HEK293T (cell line): ENCODE measurements around the gene CENPT.
"Not testable (repeated sequence)": the region's sequence is repeated elsewhere in the genome, so short reads cannot be mapped to it uniquely, and the experiment has no call there.

Experiments used
- CTCF ChIA-PET: fragments of 350-600 bp; formaldehyde crosslinking; extraction: SDS; loops from one replicate; lab custom pipeline; 2021; ENCODE audit warnings: antibody characterized with exemption, inconsistent platforms; lab: Yijun Ruan, JAX
- POLR2A ChIA-PET: fragments of 350-600 bp; formaldehyde crosslinking; extraction: SDS; loops from one replicate; lab custom pipeline; 2020; ENCODE audit warnings: antibody characterized with exemption, inconsistent platforms; lab: Yijun Ruan, JAX
- DNase-seq: peaks from one replicate; pipeline ENCODE4 v3.0.0; 2012; ENCODE audit warnings: mixed read lengths; ENCODE audit errors: extremely low spot score
- ARNT ChIP-seq: fragments of 450-650 bp; IDR thresholded peaks from 2 replicates; pipeline ENCODE4 v1.6.1; 2017; ENCODE audit warnings: mild to moderate bottlenecking
- BHLHE40 ChIP-seq: fragments of 450-650 bp; IDR thresholded peaks from 2 replicates; pipeline ENCODE4 v1.6.1; 2016; ENCODE audit warnings: mild to moderate bottlenecking, moderate library complexity, borderline replicate concordance
- CTBP1 ChIP-seq: fragments of 450-650 bp; IDR thresholded peaks from 2 replicates; pipeline ENCODE4 v1.6.1; 2016; ENCODE audit warnings: borderline replicate concordance
- ELF4 ChIP-seq: fragments of 450-650 bp; IDR thresholded peaks from 2 replicates; pipeline ENCODE4 v1.6.1; 2017; ENCODE audit warnings: antibody characterized with exemption
- FOXA1 ChIP-seq: fragments of 450-650 bp; IDR thresholded peaks from 2 replicates; pipeline ENCODE4 v1.6.1; 2016; ENCODE audit warnings: mild to moderate bottlenecking
- FOXK2 ChIP-seq: fragments of 450-650 bp; IDR thresholded peaks from 2 replicates; pipeline ENCODE4 v1.6.1; 2016; ENCODE audit warnings: mild to moderate bottlenecking
- FOXM1 ChIP-seq: fragments of 450-650 bp; IDR thresholded peaks from 2 replicates; pipeline ENCODE4 v1.6.1; 2017; ENCODE audit warnings: mild to moderate bottlenecking, borderline replicate concordance
- HDGF ChIP-seq: fragments of 450-650 bp; IDR thresholded peaks from 2 replicates; pipeline ENCODE4 v1.6.1; 2017; ENCODE audit warnings: antibody characterized with exemption, borderline replicate concordance
- L3MBTL2 ChIP-seq: fragments of 450-650 bp; conservative IDR thresholded peaks from 2 replicates; pipeline ENCODE4 v1.6.1; 2016; ENCODE audit warnings: mild to moderate bottlenecking
- LEF1 ChIP-seq: fragments of 450-650 bp; IDR thresholded peaks from 2 replicates; pipeline ENCODE4 v1.6.1; 2017; ENCODE audit warnings: mild to moderate bottlenecking, borderline replicate concordance
- NFRKB ChIP-seq: fragments of 450-650 bp; IDR thresholded peaks from 2 replicates; pipeline ENCODE4 v1.6.1; 2016; ENCODE audit warnings: mild to moderate bottlenecking, moderate library complexity
- SP1 ChIP-seq: fragments of 450-650 bp; IDR thresholded peaks from 2 replicates; pipeline ENCODE4 v1.6.1; 2017
- SUZ12 ChIP-seq: fragments of 450-650 bp; IDR thresholded peaks from 2 replicates; pipeline ENCODE4 v1.6.1; 2016; ENCODE audit warnings: mild to moderate bottlenecking
- TARDBP ChIP-seq: fragments of 450-650 bp; IDR thresholded peaks from 2 replicates; pipeline ENCODE4 v1.6.1; 2016
- ZNF384 ChIP-seq: fragments of 450-650 bp; IDR thresholded peaks from 2 replicates; pipeline ENCODE4 v1.6.1; 2016
- TF ChIP-seq, protein P1 (sequence below): fragments of 450-650 bp; IDR thresholded peaks from 2 replicates; pipeline ENCODE4 v1.6.1; 2016

CENPT gene

DNA sequence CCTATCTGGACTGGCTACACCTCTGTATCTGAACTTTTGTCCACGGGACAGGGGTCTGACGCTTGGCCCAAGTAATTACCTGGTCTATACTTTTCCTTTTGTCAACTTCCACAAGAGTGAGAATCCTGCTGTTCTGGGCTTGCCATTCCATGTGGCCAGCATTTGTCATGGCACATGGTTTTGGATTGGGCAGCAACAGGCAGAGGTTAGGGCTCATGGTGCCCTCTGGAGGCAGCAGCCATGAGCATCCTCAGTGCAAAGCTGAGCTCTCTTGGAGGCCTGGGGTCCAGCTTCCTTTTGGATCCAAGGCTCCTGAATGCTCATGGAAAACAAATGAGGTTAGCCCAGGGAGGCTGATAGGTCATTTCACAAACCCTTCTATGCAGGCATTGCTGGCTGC lies 17.8 kb upstream of the CENPT start:
- CTCF ChIA-PET = interaction anchor here (0.6 to 1.3 kb wide), 5 partner anchors 19 to 203 kb away, joined by 3 to 9 read pairs (median 4); partner anchors contain the start of gene NRN1L
- POLR2A ChIA-PET = interaction anchor here (0.6 to 1.4 kb wide), 4 partner anchors 19 to 63 kb away, joined by 3 to 5 read pairs (median 4); no protein-coding TSS in a partner anchor
- TF ChIP-seq ZNF384 = no peak
- DNase-seq = peak; percentile 42

DNA sequence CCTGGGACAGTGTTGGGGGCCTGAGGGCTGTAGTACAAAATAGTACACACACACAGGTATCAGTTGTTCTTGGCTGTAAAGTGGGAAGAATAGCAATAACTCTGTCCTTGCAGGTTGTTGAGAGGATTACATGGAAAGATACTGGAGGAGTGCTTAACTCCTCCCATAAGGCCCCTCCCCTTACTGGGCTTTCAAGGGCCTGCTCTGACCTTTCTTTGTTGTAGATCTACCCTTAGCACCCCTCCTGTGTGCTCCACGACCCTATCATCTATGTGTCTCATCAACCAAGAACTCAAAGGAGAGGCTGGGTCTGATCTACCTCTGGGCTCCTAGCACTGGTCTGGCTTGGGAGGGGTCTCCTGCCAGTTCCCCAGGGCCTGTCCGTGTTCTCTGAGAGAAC lies 17.1 kb upstream of the CENPT start:
- TF ChIP-seq CTBP1 (no peak), ZNF384 (no peak), ARNT (no peak), TARDBP (no peak), SP1 (no peak), LEF1 (no peak), FOXK2 (no peak)
- TF ChIP-seq, protein P1, sequence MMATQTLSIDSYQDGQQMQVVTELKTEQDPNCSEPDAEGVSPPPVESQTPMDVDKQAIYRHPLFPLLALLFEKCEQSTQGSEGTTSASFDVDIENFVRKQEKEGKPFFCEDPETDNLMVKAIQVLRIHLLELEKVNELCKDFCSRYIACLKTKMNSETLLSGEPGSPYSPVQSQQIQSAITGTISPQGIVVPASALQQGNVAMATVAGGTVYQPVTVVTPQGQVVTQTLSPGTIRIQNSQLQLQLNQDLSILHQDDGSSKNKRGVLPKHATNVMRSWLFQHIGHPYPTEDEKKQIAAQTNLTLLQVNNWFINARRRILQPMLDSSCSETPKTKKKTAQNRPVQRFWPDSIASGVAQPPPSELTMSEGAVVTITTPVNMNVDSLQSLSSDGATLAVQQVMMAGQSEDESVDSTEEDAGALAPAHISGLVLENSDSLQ = no peak
- POLR2A ChIA-PET = interaction anchor here (0.9 to 1.4 kb wide), 3 partner anchors 18 to 24 kb away, joined by 3 to 5 read pairs (median 4); no protein-coding TSS in a partner anchor
- no peak for DNase-seq
- CTCF ChIA-PET = interaction anchor here (1.3 to 3.2 kb wide), 2 partner anchors 45 to 48 kb away, joined by 7 to 12 read pairs; no protein-coding TSS in a partner anchor

DNA sequence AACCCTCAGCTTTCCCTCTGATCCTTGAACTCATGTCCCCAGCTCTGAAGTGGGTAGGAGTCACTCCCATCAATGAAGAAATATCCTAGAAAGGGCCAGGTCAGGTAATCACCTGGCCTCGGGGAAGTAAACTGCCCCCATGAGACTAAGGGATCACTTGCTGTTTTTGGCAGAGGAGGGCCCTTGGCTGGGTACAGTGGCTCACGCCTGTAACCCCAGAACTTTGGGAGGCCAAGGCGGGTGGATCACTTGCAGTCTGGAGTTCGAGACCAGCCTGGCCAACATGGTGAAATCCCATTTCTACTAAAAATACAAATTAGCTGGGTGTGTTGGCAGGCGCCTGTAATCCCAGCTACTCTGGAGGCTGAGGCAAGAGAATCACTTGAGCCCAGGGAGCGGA lies 16.6 kb upstream of the CENPT start:
- POLR2A ChIA-PET = interaction anchor here (1.3 to 1.6 kb wide), 2 partner anchors 9 to 19 kb away, joined by 4 to 5 read pairs; partner anchors contain the start of gene EDC4
- not testable (repeated sequence) for DNase-seq
- CTCF ChIA-PET = interaction anchor here (0.6 to 3.2 kb wide), 2 partner anchors 48 to 343 kb away, joined by 4 to 12 read pairs; no protein-coding TSS in a partner anchor

DNA sequence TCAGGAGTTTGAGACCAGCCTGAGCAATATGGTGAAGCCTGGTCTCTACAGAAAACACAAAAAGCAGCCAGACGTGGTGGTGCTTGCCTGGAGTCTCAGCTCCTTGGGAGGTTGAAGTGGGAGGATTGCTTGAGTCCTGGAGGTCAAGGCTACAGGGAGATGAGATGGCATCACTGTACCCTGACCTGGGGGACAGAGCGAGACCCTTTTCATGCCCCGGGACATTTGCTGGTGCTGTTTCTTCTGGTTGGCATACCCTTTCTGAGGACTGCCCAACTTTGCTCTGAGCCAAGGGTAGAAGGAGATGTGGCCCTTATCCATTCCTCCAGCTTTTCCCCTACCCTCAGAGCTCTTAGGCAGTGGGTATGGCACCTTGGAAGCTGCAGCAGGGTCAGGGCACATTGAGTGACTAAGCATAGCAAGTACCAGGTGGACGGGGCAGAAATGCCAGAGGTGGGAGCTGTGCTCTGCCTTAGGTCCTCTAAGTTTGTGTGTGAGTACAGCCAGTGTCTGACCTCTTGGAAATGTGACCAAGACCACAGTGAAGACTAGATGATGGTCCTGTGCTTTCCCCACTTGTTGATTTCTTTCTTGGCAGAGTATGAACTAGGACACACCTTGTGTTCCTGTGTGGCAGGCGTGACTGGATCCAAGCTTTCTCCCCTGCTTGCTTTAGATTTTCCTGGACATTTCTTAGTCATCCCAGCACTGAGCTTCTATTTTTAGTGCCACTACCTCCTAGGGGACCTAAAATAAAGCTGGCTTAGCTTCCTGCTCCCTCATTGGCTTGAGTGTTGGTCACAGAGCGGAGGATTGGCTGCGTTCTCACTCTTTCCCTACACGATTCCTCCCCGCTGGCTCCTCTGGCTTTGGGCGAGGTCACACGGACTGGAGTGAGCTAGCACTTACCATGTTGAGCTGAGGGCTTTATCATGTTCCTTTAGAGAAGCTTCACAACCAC lies 15.4 kb upstream of the CENPT start:
- TF ChIP-seq NFRKB (no peak), FOXK2 (no peak), SUZ12 (no peak), HDGF (no peak), ZNF384 (no peak), ARNT (no peak), L3MBTL2 (no peak), CTBP1 (no peak), LEF1 (no peak), BHLHE40 (no peak), SP1 (no peak), ELF4 (no peak), FOXM1 (no peak), TARDBP (no peak), FOXA1 (no peak)
- TF ChIP-seq, protein P1 = no peak
- POLR2A ChIA-PET = interaction anchor here (0.8 to 1.6 kb wide), 4 partner anchors 10 to 300 kb away, joined by 3 to 4 read pairs (median 3); partner anchors contain the start of genes CTCF and EDC4
- CTCF ChIA-PET = interaction anchor here (0.6 to 3.2 kb wide), 4 partner anchors 47 to 342 kb away, joined by 3 to 12 read pairs (median 4); no protein-coding TSS in a partner anchor
- DNase-seq = no peak

DNA sequence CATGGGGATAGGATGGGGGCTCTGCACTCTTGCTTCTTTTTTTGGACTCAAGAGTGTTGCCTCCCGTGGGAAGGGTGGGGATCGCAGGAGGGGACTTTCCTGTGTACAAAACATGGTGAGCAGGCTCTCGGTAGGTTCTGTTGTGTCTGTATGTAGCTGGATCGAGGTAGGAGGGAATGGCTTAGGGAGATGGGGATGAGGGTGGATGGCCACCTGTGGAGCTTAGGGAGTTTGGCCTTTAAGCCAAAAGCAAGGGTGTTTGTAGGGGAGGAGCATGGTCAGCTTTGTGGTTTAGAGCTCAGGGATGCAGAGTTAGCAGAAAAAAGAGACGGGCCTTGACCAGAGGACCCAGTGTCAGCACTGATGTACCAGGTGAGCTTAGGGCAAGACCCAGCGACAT lies 14.4 kb upstream of the CENPT start:
- ChIA-PET CTCF (interaction anchor here (3.2 kb wide), 1 partner anchor 46 kb away, joined by 12 read pairs; no protein-coding TSS in a partner anchor), POLR2A (interaction anchor here (0.8 to 1.4 kb wide), 2 partner anchors 11 to 28 kb away, joined by 3 read pairs; no protein-coding TSS in a partner anchor)
- TF ChIP-seq NFRKB (no peak), TARDBP (no peak), L3MBTL2 (no peak), LEF1 (no peak), HDGF (no peak), FOXK2 (no peak), FOXM1 (no peak), ARNT (no peak), SP1 (no peak), ZNF384 (no peak), FOXA1 (no peak), BHLHE40 (no peak), SUZ12 (no peak), ELF4 (no peak), CTBP1 (no peak)
- TF ChIP-seq, protein P1 = no peak
- DNase-seq = no peak
